ENCODE measurements around the gene COP1. TPM values are rescaled to one million over a fixed set of nuclear protein-coding genes. Genes with fewer than 3 reads are reported as not detected.

COP1 gene
- total RNA-seq, 1 experiment from 2014 or later, result 33.1 TPM

- no peak overlapping the region for H3K27ac ChIP-seq (ENCODE audit: low read depth, low read length)
- H2AFZ ChIP-seq (ENCODE audit: low read depth, low read length, poor library complexity, severe bottlenecking), result no peak overlapping the region
- DNase-seq (ENCODE audit: low read depth, low spot score) (no peak), ATAC-seq (no peak)
- no TSS peak for BruUV-seq (replicated peaks)
- intact Hi-C loops (cut with micrococcal nuclease), result no loop called here
- H3K4me2 ChIP-seq (ENCODE audit: low read length), result no peak overlapping the region
- H3K9ac ChIP-seq (ENCODE audit: low read length), result no peak overlapping the region
- no peak overlapping the region for H3K4me3 ChIP-seq (replicated peaks in 1 of 2; ENCODE audit: low read depth in 1 of 2, low read length in 2 of 2)
- H3K9me3 ChIP-seq (ENCODE audit: control insufficient read depth in 1 of 2, insufficient read depth in 1 of 2, low read depth in 1 of 2, low read length in 2 of 2), result no peaks in the 10 kb centered on the region
- H3K79me2 ChIP-seq (ENCODE audit: insufficient read depth, low read length), result no peaks in the 10 kb centered on the region
- RAD21 ChIA-PET (ENCODE audit: low non-redundant PET in 1 of 2, low total read pairs in 2 of 2, uncharacterized antibody in 2 of 2, unreplicated experiment in 2 of 2), result no interaction called here
- no peak for TF ChIP-seq ZFX (IDR thresholded peaks at IDR 0.05)
- TF ChIP-seq SIN3A (IDR thresholded peaks at IDR 0.05; ENCODE audit: low read depth), result no peak
- TF ChIP-seq, protein P1, sequence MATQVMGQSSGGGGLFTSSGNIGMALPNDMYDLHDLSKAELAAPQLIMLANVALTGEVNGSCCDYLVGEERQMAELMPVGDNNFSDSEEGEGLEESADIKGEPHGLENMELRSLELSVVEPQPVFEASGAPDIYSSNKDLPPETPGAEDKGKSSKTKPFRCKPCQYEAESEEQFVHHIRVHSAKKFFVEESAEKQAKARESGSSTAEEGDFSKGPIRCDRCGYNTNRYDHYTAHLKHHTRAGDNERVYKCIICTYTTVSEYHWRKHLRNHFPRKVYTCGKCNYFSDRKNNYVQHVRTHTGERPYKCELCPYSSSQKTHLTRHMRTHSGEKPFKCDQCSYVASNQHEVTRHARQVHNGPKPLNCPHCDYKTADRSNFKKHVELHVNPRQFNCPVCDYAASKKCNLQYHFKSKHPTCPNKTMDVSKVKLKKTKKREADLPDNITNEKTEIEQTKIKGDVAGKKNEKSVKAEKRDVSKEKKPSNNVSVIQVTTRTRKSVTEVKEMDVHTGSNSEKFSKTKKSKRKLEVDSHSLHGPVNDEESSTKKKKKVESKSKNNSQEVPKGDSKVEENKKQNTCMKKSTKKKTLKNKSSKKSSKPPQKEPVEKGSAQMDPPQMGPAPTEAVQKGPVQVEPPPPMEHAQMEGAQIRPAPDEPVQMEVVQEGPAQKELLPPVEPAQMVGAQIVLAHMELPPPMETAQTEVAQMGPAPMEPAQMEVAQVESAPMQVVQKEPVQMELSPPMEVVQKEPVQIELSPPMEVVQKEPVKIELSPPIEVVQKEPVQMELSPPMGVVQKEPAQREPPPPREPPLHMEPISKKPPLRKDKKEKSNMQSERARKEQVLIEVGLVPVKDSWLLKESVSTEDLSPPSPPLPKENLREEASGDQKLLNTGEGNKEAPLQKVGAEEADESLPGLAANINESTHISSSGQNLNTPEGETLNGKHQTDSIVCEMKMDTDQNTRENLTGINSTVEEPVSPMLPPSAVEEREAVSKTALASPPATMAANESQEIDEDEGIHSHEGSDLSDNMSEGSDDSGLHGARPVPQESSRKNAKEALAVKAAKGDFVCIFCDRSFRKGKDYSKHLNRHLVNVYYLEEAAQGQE (IDR thresholded peaks at IDR 0.05; ENCODE audit: low read depth), result no peak
- no peak for TF ChIP-seq EZH2 (IDR thresholded peaks at IDR 0.05)
- no peak for TF ChIP-seq SP1 (IDR thresholded peaks at IDR 0.05; ENCODE audit: low read depth)
- TF ChIP-seq, protein P2, sequence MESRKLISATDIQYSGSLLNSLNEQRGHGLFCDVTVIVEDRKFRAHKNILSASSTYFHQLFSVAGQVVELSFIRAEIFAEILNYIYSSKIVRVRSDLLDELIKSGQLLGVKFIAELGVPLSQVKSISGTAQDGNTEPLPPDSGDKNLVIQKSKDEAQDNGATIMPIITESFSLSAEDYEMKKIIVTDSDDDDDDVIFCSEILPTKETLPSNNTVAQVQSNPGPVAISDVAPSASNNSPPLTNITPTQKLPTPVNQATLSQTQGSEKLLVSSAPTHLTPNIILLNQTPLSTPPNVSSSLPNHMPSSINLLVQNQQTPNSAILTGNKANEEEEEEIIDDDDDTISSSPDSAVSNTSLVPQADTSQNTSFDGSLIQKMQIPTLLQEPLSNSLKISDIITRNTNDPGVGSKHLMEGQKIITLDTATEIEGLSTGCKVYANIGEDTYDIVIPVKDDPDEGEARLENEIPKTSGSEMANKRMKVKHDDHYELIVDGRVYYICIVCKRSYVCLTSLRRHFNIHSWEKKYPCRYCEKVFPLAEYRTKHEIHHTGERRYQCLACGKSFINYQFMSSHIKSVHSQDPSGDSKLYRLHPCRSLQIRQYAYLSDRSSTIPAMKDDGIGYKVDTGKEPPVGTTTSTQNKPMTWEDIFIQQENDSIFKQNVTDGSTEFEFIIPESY (IDR thresholded peaks at IDR 0.05; ENCODE audit: extremely low read depth, insufficient replicate concordance, low read length), result no peak
- TF ChIP-seq EZH2phosphoT487 (IDR thresholded peaks at IDR 0.05; ENCODE audit: borderline replicate concordance), result no peak
- TF ChIP-seq, protein P3, sequence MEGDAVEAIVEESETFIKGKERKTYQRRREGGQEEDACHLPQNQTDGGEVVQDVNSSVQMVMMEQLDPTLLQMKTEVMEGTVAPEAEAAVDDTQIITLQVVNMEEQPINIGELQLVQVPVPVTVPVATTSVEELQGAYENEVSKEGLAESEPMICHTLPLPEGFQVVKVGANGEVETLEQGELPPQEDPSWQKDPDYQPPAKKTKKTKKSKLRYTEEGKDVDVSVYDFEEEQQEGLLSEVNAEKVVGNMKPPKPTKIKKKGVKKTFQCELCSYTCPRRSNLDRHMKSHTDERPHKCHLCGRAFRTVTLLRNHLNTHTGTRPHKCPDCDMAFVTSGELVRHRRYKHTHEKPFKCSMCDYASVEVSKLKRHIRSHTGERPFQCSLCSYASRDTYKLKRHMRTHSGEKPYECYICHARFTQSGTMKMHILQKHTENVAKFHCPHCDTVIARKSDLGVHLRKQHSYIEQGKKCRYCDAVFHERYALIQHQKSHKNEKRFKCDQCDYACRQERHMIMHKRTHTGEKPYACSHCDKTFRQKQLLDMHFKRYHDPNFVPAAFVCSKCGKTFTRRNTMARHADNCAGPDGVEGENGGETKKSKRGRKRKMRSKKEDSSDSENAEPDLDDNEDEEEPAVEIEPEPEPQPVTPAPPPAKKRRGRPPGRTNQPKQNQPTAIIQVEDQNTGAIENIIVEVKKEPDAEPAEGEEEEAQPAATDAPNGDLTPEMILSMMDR (IDR thresholded peaks at IDR 0.05 in 2 of 3, conservative IDR thresholded peaks at IDR 0.05 in 1 of 3; ENCODE audit: borderline replicate concordance in 1 of 3, insufficient read depth in 1 of 3, low read depth in 2 of 3, low read length in 2 of 3), result no peak
- no peak for TF ChIP-seq POLR2A (IDR thresholded peaks at IDR 0.05; ENCODE audit: borderline replicate concordance, extremely low read depth, insufficient read depth, insufficient read length)
- no peak for TF ChIP-seq YY1 (IDR thresholded peaks at IDR 0.05; ENCODE audit: extremely low read depth, insufficient replicate concordance, low read depth, low read length)
- TF ChIP-seq RAD21 (IDR thresholded peaks at IDR 0.05; ENCODE audit: low read depth), result no peak
- TF ChIP-seq ELF1 (IDR thresholded peaks at IDR 0.05; ENCODE audit: borderline replicate concordance, low read depth), result no peak
- no peak for TF ChIP-seq JUND (IDR thresholded peaks at IDR 0.05)
- no peak for TF ChIP-seq MAX (IDR thresholded peaks at IDR 0.05)
- TF ChIP-seq POLR2AphosphoS5 (IDR thresholded peaks at IDR 0.05; ENCODE audit: low read depth, low read length), result no peak
- TF ChIP-seq SRF (IDR thresholded peaks at IDR 0.05; ENCODE audit: low read depth), result no peak
- TF ChIP-seq, protein P4, sequence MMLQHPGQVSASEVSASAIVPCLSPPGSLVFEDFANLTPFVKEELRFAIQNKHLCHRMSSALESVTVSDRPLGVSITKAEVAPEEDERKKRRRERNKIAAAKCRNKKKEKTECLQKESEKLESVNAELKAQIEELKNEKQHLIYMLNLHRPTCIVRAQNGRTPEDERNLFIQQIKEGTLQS (IDR thresholded peaks at IDR 0.05), result no peak
- no peaks in the 10 kb centered on the region for H3K36me3 ChIP-seq (ENCODE audit: control insufficient read depth in 1 of 2, insufficient read depth in 2 of 2, low read length in 2 of 2)
- H3K4me1 ChIP-seq (ENCODE audit: control insufficient read depth in 1 of 2, insufficient read depth in 2 of 2, low read length in 2 of 2), result peaks cover 3% of the 10 kb centered on the region in 2 experiments; a peak in 2 of 4 replicates
- H4K20me1 ChIP-seq (ENCODE audit: insufficient read depth), result no peaks in the 10 kb centered on the region
- H3K9me2 ChIP-seq (ENCODE audit: insufficient read depth), result no peaks in the 10 kb centered on the region
- no peaks in the 10 kb centered on the region for H3K27me3 ChIP-seq (ENCODE audit: insufficient read depth, low read length)
- POLR2A ChIA-PET, result no interaction called here
- CTCF ChIA-PET, result no interaction called here
Measured at GRCh38 chr1:176244851-176245250, 37.8 kb upstream of the COP1 start.

Measured in HCT116 (cell line).